CD4-positive, CD25-positive, alpha-beta regulatory T cell (primary cell): ENCODE data around the gene ACADS. TPM values are rescaled to one million over a fixed set of nuclear protein-coding genes. Genes with fewer than 3 reads are reported as not detected.

ENCODE experiments used
- polyA plus RNA-seq, 4 donors: library from polyadenylated mRNA; unstranded; fragments of 300-500 nt; fragmentation: Illumina TruSeq; gene quantifications; one replicate each; pipeline ENCODE4 v1.2.3, GENCODE V29; 2021
- total RNA-seq: library from RNA; stranded (reverse); gene quantifications from one replicate; pipeline ENCODE4 v1.2.3, GENCODE V29; 2022

The ACADS gene
- total and polyA plus RNA-seq, 5 donors from 2014 or later: 10.9 to 29.8 (median 26.6) TPM

Other genes starting within 250 kb of the ACADS start
- 99.0 TPM for gene DYNLL1, start 229.7 kb upstream of the ACADS start, total RNA-seq
- 100 to 1,000 TPM; 480 to 692 (median 547) TPM for gene DYNLL1, start 229.7 kb upstream of the ACADS start, polyA plus RNA-seq
- gene COQ5, start 196.7 kb upstream of the ACADS start, total RNA-seq: 11.5 TPM
- 10 to 100 TPM; 40.4 to 67.4 (median 45.9) TPM for gene COQ5, start 196.7 kb upstream of the ACADS start, polyA plus RNA-seq
- 434 TPM for gene RNF10, start 191.5 kb upstream of the ACADS start, total RNA-seq
- gene RNF10, start 191.5 kb upstream of the ACADS start, polyA plus RNA-seq: 100 to 1,000 TPM; 106 to 150 (median 114) TPM
- gene POP5, start 144.4 kb upstream of the ACADS start, total RNA-seq: 32.3 TPM
- gene POP5, start 144.4 kb upstream of the ACADS start, polyA plus RNA-seq: 10 to 100 TPM; 71.2 to 88.4 (median 79.0) TPM
- gene CABP1, start 85.2 kb upstream of the ACADS start, total RNA-seq: not detected
- not detected for gene CABP1, start 85.2 kb upstream of the ACADS start, polyA plus RNA-seq
- 28.2 TPM for gene MLEC, start 38.7 kb upstream of the ACADS start, total RNA-seq
- 10 to 100 TPM; 41.0 to 61.4 (median 44.7) TPM for gene MLEC, start 38.7 kb upstream of the ACADS start, polyA plus RNA-seq
- 10.9 TPM for gene UNC119B, start 15.4 kb upstream of the ACADS start, total RNA-seq
- gene UNC119B, start 15.4 kb upstream of the ACADS start, polyA plus RNA-seq: 1 to 10 TPM; 6.6 to 9.4 (median 8.0) TPM
- 46.7 TPM for gene SPPL3, start 178.5 kb downstream of the ACADS start, total RNA-seq
- 10 to 100 TPM; 15.5 to 34.0 (median 20.5) TPM for gene SPPL3, start 178.5 kb downstream of the ACADS start, polyA plus RNA-seq